K562 (cell line): ENCODE results near the gene BTRC.

ENCODE experiments used
- LEF1 ChIP-seq: fragments of 450-650 bp; IDR thresholded peaks from 2 replicates; pipeline ENCODE4 v1.6.1; 2016; ENCODE audit warnings: mild to moderate bottlenecking
- MAFF ChIP-seq: IDR thresholded peaks from 2 replicates; pipeline ENCODE4 v1.6.1; 2012; ENCODE audit warnings: low read length, improper control_type of control experiment
- ZBTB17 ChIP-seq: fragments of 450-650 bp; formaldehyde crosslinking; IDR thresholded peaks from 2 replicates; pipeline ENCODE4 v1.4.0; 2020; ENCODE audit warnings: mild to moderate bottlenecking
- TF ChIP-seq, protein P1 (sequence below): fragments of 200-800 bp; sonication (Bioruptor generic); IDR thresholded peaks from 2 replicates; pipeline ENCODE4 v1.6.1; 2016; ENCODE audit warnings: missing genetic modification characterization, missing compliant biosample characterization

DNA sequence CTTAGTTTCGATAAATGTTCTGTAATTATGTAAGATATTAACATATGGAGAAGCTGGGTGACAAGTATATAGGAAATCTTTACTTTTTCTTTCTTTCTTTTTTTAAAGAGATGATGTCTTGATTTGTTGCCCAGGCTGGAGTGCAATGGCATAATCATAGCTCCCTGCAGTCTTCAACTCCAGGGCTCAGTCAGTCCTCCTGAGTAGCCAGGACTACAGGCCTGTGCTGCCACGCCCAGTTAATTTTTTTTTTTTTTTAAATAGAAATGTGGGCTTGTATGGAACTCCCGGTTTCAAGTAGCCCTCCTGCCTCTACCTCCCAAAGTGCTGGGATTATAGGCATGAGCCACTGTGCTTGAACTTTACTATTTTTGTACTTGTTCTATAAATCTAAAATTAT is 122.4 kb downstream of the BTRC start:
- no peak for TF ChIP-seq MAFF
- no peak for TF ChIP-seq ZBTB17
- TF ChIP-seq LEF1 = no peak
- TF ChIP-seq, protein P1, sequence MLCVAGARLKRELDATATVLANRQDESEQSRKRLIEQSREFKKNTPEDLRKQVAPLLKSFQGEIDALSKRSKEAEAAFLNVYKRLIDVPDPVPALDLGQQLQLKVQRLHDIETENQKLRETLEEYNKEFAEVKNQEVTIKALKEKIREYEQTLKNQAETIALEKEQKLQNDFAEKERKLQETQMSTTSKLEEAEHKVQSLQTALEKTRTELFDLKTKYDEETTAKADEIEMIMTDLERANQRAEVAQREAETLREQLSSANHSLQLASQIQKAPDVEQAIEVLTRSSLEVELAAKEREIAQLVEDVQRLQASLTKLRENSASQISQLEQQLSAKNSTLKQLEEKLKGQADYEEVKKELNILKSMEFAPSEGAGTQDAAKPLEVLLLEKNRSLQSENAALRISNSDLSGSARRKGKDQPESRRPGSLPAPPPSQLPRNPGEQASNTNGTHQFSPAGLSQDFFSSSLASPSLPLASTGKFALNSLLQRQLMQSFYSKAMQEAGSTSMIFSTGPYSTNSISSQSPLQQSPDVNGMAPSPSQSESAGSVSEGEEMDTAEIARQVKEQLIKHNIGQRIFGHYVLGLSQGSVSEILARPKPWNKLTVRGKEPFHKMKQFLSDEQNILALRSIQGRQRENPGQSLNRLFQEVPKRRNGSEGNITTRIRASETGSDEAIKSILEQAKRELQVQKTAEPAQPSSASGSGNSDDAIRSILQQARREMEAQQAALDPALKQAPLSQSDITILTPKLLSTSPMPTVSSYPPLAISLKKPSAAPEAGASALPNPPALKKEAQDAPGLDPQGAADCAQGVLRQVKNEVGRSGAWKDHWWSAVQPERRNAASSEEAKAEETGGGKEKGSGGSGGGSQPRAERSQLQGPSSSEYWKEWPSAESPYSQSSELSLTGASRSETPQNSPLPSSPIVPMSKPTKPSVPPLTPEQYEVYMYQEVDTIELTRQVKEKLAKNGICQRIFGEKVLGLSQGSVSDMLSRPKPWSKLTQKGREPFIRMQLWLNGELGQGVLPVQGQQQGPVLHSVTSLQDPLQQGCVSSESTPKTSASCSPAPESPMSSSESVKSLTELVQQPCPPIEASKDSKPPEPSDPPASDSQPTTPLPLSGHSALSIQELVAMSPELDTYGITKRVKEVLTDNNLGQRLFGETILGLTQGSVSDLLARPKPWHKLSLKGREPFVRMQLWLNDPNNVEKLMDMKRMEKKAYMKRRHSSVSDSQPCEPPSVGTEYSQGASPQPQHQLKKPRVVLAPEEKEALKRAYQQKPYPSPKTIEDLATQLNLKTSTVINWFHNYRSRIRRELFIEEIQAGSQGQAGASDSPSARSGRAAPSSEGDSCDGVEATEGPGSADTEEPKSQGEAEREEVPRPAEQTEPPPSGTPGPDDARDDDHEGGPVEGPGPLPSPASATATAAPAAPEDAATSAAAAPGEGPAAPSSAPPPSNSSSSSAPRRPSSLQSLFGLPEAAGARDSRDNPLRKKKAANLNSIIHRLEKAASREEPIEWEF (CRISPR knock-in tag) = no peak
